HCT116 (cell line): ENCODE results near the gene ZSWIM7.

ENCODE experiments used
- CEBPB ChIP-seq: IDR thresholded peaks from 2 replicates; pipeline ENCODE4 v1.6.1; 2012; ENCODE audit warnings: low read depth
- EGR1 ChIP-seq: IDR thresholded peaks from 2 replicates; pipeline ENCODE4 v1.6.1; 2012; ENCODE audit warnings: low read depth
- ELF1 ChIP-seq: IDR thresholded peaks from 2 replicates; pipeline ENCODE4 v1.6.1; 2012; ENCODE audit warnings: low read depth, borderline replicate concordance
- EZH2 ChIP-seq: fragments of 200-600 bp; sonication (generic); IDR thresholded peaks from 2 replicates; pipeline ENCODE4 v1.6.1; 2017; ENCODE audit warnings: antibody characterized with exemption, mixed run types
- EZH2phosphoT487 ChIP-seq: fragments of 200-600 bp; IDR thresholded peaks from 2 replicates; pipeline ENCODE4 v1.6.1; 2018; ENCODE audit warnings: antibody characterized with exemption, borderline replicate concordance
- POLR2A ChIP-seq: IDR thresholded peaks from 2 replicates; pipeline ENCODE4 v1.7.0; 2011; ENCODE audit warnings: borderline replicate concordance; ENCODE audit not compliant: insufficient read depth, insufficient read length; ENCODE audit errors: extremely low read depth
- POLR2AphosphoS5 ChIP-seq: IDR thresholded peaks from 2 replicates; pipeline ENCODE4 v1.6.1; 2011; ENCODE audit warnings: mild to moderate bottlenecking, low read depth, low read length, moderate library complexity
- TCF7L2 ChIP-seq: IDR thresholded peaks from 2 replicates; pipeline ENCODE4 v1.7.0; 2011; ENCODE audit warnings: borderline replicate concordance, inconsistent platforms; ENCODE audit not compliant: insufficient read depth, insufficient read length; ENCODE audit errors: extremely low read depth
- ZNF274 ChIP-seq: fragments of 200-500 bp; sonication (Bioruptor generic); IDR thresholded peaks from 2 replicates; pipeline ENCODE4 v1.6.1; 2014; ENCODE audit warnings: mild to moderate bottlenecking, low read depth, low read length, inconsistent platforms
- TF ChIP-seq, protein P1 (sequence below), 3 experiments: fragments of 200-600 bp in 1 of 3; sonication (generic) in 1 of 3; IDR thresholded peaks in 2 of 3; conservative IDR thresholded peaks in 1 of 3; 2 replicates each; pipeline ENCODE4 v1.5.1; 2012 to 2017; ENCODE audit warnings: low read depth in 2 of 3, low read length in 2 of 3, antibody characterized with exemption in 1 of 3, borderline replicate concordance in 1 of 3, control low read depth in 1 of 3, mild to moderate bottlenecking in 1 of 3, mixed read lengths in 1 of 3, mixed run types in 1 of 3, moderate library complexity in 1 of 3; ENCODE audit not compliant: insufficient read depth in 1 of 3
- TF ChIP-seq, protein P2 (sequence below): IDR thresholded peaks from 2 replicates; pipeline ENCODE4 v1.6.1; 2012

DNA sequence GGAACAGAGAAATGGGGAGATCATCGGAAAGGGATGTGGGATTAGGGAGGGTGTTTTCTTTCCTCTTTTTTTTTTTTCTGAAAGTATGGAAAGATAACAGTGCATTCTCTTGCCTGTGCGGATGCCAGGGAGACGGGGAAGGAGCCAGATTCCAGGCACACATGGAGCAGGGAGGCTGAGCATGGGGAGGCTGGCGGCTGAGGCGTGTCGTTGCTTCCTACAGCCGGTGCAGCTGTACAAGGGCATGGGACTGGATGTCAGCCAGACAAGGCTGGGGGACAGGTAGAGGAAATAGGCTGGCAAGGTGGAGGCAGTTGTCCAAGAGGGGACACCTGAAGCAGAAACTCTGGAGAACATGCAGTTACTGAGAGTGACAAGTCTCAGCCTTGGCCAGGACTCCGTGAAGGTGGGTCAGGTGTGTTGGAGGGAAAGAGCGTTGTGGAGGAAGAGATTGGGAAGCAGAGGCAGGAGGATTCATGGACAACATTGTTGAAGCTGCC is 71.2 kb downstream of the ZSWIM7 start:
- TF ChIP-seq CEBPB: no peak
- TF ChIP-seq POLR2A: no peak
- TF ChIP-seq, protein P1, sequence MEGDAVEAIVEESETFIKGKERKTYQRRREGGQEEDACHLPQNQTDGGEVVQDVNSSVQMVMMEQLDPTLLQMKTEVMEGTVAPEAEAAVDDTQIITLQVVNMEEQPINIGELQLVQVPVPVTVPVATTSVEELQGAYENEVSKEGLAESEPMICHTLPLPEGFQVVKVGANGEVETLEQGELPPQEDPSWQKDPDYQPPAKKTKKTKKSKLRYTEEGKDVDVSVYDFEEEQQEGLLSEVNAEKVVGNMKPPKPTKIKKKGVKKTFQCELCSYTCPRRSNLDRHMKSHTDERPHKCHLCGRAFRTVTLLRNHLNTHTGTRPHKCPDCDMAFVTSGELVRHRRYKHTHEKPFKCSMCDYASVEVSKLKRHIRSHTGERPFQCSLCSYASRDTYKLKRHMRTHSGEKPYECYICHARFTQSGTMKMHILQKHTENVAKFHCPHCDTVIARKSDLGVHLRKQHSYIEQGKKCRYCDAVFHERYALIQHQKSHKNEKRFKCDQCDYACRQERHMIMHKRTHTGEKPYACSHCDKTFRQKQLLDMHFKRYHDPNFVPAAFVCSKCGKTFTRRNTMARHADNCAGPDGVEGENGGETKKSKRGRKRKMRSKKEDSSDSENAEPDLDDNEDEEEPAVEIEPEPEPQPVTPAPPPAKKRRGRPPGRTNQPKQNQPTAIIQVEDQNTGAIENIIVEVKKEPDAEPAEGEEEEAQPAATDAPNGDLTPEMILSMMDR (IDR thresholded peaks at IDR 0.05 in 2 of 3, conservative IDR thresholded peaks at IDR 0.05 in 1 of 3; ENCODE audit: borderline replicate concordance in 1 of 3, insufficient read depth in 1 of 3, low read depth in 2 of 3, low read length in 2 of 3): no peak
- no peak for TF ChIP-seq ZNF274
- TF ChIP-seq EZH2: no peak
- no peak for TF ChIP-seq EZH2phosphoT487
- no peak for TF ChIP-seq ELF1
- TF ChIP-seq TCF7L2: no peak
- TF ChIP-seq, protein P2, sequence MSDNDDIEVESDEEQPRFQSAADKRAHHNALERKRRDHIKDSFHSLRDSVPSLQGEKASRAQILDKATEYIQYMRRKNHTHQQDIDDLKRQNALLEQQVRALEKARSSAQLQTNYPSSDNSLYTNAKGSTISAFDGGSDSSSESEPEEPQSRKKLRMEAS: no peak
- no peak for TF ChIP-seq POLR2AphosphoS5
- TF ChIP-seq EGR1: no peak
